BE2C (cell line): ENCODE data around the gene KLHL2.

ENCODE experiments used
- DNase-seq: peaks from one replicate; pipeline ENCODE4 v3.0.0-alpha.2; 2020
- H3K27me3 ChIP-seq: fragments of 250-450 bp; sonication (Bioruptor Pico); 2 replicates; pipeline ENCODE4 v1.5.1; 2020; ENCODE audit warnings: mild to moderate bottlenecking
- H3K36me3 ChIP-seq: fragments of 250-450 bp; sonication (Bioruptor Pico); 2 replicates; pipeline ENCODE4 v1.5.1; 2020; ENCODE audit warnings: mild to moderate bottlenecking
- H3K4me1 ChIP-seq: fragments of 250-450 bp; sonication (Bioruptor Pico); 2 replicates; pipeline ENCODE4 v1.5.1; 2020
- H3K4me3 ChIP-seq: 2 replicates; pipeline ENCODE4 v1.5.1; 2011; ENCODE audit warnings: low read depth, low read length
- H3K9me3 ChIP-seq: fragments of 250-450 bp; sonication (Bioruptor Pico); 2 replicates; pipeline ENCODE4 v1.5.1; 2020
- CTCF ChIP-seq: IDR thresholded peaks from 2 replicates; pipeline ENCODE4 v1.5.1; 2012; ENCODE audit warnings: mild to moderate bottlenecking, low read depth, low read length

Gene KLHL2

GRCh38 chr4:165370530-165370929 lies 163.2 kb downstream of the KLHL2 start:
- H3K4me3 ChIP-seq, result no peak overlapping the region
- no peak for TF ChIP-seq CTCF
- H3K4me1 ChIP-seq, result no peaks in the 10 kb centered on the region
- no peaks in the 10 kb centered on the region for H3K27me3 ChIP-seq
- DNase-seq, result no peak
- H3K36me3 ChIP-seq, result no peaks in the 10 kb centered on the region
- no peaks in the 10 kb centered on the region for H3K9me3 ChIP-seq
